ENCODE measurements around the gene PRXL2B. TPM values are rescaled to one million over a fixed set of nuclear protein-coding genes. Genes with fewer than 3 reads are reported as not detected.

The PRXL2B gene
- total RNA-seq, 1 experiment from 2014 or later, result 32.2 TPM

GRCh38 chr1:2558420-2558819 lies 28.2 kb upstream of the PRXL2B start:
- H3K27ac ChIP-seq (ENCODE audit: low read depth, low read length), result no peak overlapping the region
- ChIA-PET RAD21 (ENCODE audit: low non-redundant PET in 1 of 2, low total read pairs in 2 of 2, uncharacterized antibody in 2 of 2, unreplicated experiment in 2 of 2) (no interaction called here), POLR2A (no interaction called here), CTCF (no interaction called here)
- H3K4me3 ChIP-seq (replicated peaks in 1 of 2; ENCODE audit: low read depth in 1 of 2, low read length in 2 of 2), result no peak overlapping the region
- ATAC-seq, result no peak
- H3K9me3 ChIP-seq (ENCODE audit: control insufficient read depth in 1 of 2, insufficient read depth in 1 of 2, low read depth in 1 of 2, low read length in 2 of 2), result no peaks in the 10 kb centered on the region
- no peaks in the 10 kb centered on the region for H3K4me1 ChIP-seq (ENCODE audit: control insufficient read depth in 1 of 2, insufficient read depth in 2 of 2, low read length in 2 of 2)
- no peak overlapping the region for H3K9ac ChIP-seq (ENCODE audit: low read length)
- H2AFZ ChIP-seq (ENCODE audit: low read depth, low read length, poor library complexity, severe bottlenecking), result no peak overlapping the region
- H3K9me2 ChIP-seq (ENCODE audit: insufficient read depth), result no peaks in the 10 kb centered on the region
- no TSS peak for BruUV-seq (replicated peaks)
- H4K20me1 ChIP-seq (ENCODE audit: insufficient read depth), result no peaks in the 10 kb centered on the region
- no peak for DNase-seq (ENCODE audit: low read depth, low spot score)
- H3K36me3 ChIP-seq (ENCODE audit: control insufficient read depth in 1 of 2, insufficient read depth in 2 of 2, low read length in 2 of 2), result no peaks in the 10 kb centered on the region
- no peaks in the 10 kb centered on the region for H3K79me2 ChIP-seq (ENCODE audit: insufficient read depth, low read length)
- no peak for TF ChIP-seq REST (IDR thresholded peaks at IDR 0.05; ENCODE audit: low read depth)
- TF ChIP-seq RAD21 (IDR thresholded peaks at IDR 0.05; ENCODE audit: low read depth), result no peak
- TF ChIP-seq YY1 (IDR thresholded peaks at IDR 0.05; ENCODE audit: extremely low read depth, insufficient replicate concordance, low read depth, low read length), result no peak
- no peak for TF ChIP-seq FOSL1 (IDR thresholded peaks at IDR 0.05; ENCODE audit: low read depth)
- H3K4me2 ChIP-seq (ENCODE audit: low read length), result no peak overlapping the region
- no peaks in the 10 kb centered on the region for H3K27me3 ChIP-seq (ENCODE audit: insufficient read depth, low read length)
- intact Hi-C loops (cut with micrococcal nuclease), result no loop called here

- POLR2A ChIA-PET, result no interaction called here
- Histone ChIP-seq H3K27ac (ENCODE audit: low read depth, low read length) (no peak overlapping the region), H3K9me3 (ENCODE audit: control insufficient read depth in 1 of 2, insufficient read depth in 1 of 2, low read depth in 1 of 2, low read length in 2 of 2) (no peaks in the 10 kb centered on the region), H4K20me1 (ENCODE audit: insufficient read depth) (no peaks in the 10 kb centered on the region), H3K79me2 (ENCODE audit: insufficient read depth, low read length) (no peaks in the 10 kb centered on the region), H3K4me1 (ENCODE audit: control insufficient read depth in 1 of 2, insufficient read depth in 2 of 2, low read length in 2 of 2) (no peaks in the 10 kb centered on the region), H2AFZ (ENCODE audit: low read depth, low read length, poor library complexity, severe bottlenecking) (no peak overlapping the region), H3K36me3 (ENCODE audit: control insufficient read depth in 1 of 2, insufficient read depth in 2 of 2, low read length in 2 of 2) (no peaks in the 10 kb centered on the region), H3K4me2 (ENCODE audit: low read length) (no peak overlapping the region), H3K9ac (ENCODE audit: low read length) (no peak overlapping the region), H3K9me2 (ENCODE audit: insufficient read depth) (no peaks in the 10 kb centered on the region), H3K4me3 (replicated peaks in 1 of 2; ENCODE audit: low read depth in 1 of 2, low read length in 2 of 2) (no peak overlapping the region), H3K27me3 (ENCODE audit: insufficient read depth, low read length) (no peaks in the 10 kb centered on the region)
- CTCF ChIA-PET, result no interaction called here
- RAD21 ChIA-PET (ENCODE audit: low non-redundant PET in 1 of 2, low total read pairs in 2 of 2, uncharacterized antibody in 2 of 2, unreplicated experiment in 2 of 2), result interaction anchor here in 1 of 2 experiments (0.8 kb wide), 1 partner anchor 27 kb away, joined by 3 read pairs; no protein-coding TSS in a partner anchor
- DNase-seq (ENCODE audit: low read depth, low spot score) (no peak), ATAC-seq (no peak)
- BruUV-seq (replicated peaks), result no TSS peak
- intact Hi-C loops (cut with micrococcal nuclease), result no loop called here
- TF ChIP-seq FOSL1 (IDR thresholded peaks at IDR 0.05; ENCODE audit: low read depth) (no peak), YY1 (IDR thresholded peaks at IDR 0.05; ENCODE audit: extremely low read depth, insufficient replicate concordance, low read depth, low read length) (no peak), EGR1 (IDR thresholded peaks at IDR 0.05; ENCODE audit: low read depth) (no peak), CEBPB (IDR thresholded peaks at IDR 0.05; ENCODE audit: low read depth) (no peak), ELF1 (IDR thresholded peaks at IDR 0.05; ENCODE audit: borderline replicate concordance, low read depth) (no peak), TCF7L2 (IDR thresholded peaks at IDR 0.05; ENCODE audit: borderline replicate concordance, extremely low read depth, insufficient read depth, insufficient read length) (no peak), ZFX (IDR thresholded peaks at IDR 0.05) (no peak), SRF (IDR thresholded peaks at IDR 0.05; ENCODE audit: low read depth) (no peak), POLR2AphosphoS5 (IDR thresholded peaks at IDR 0.05; ENCODE audit: low read depth, low read length) (no peak), ATF3 (IDR thresholded peaks at IDR 0.05) (no peak), REST (IDR thresholded peaks at IDR 0.05; ENCODE audit: low read depth) (no peak), JUND (IDR thresholded peaks at IDR 0.05) (no peak), POLR2A (IDR thresholded peaks at IDR 0.05; ENCODE audit: borderline replicate concordance, extremely low read depth, insufficient read depth, insufficient read length) (no peak), EZH2 (IDR thresholded peaks at IDR 0.05) (no peak), RAD21 (IDR thresholded peaks at IDR 0.05; ENCODE audit: low read depth) (no peak)
Measured at GRCh38 chr1:2558861-2559260, 27.7 kb upstream of the PRXL2B start.

Measured in HCT116 (cell line).